ENCODE results near the gene NRXN3.

- TF ChIP-seq CTCF (IDR thresholded peaks at IDR 0.05) (no peak), EZH2phosphoT487 (IDR thresholded peaks at IDR 0.05) (no peak), EZH2 (IDR thresholded peaks at IDR 0.05) (no peak)
Observed at GRCh38 chr14:78424311-78424710, 254.1 kb downstream of the NRXN3 start.
